Activated CD4-positive, CD25-positive, alpha-beta regulatory T cell (primary cell): Measurements from ENCODE around the gene TBC1D1.

Experiments used
- DNase-seq, 4 experiments: peaks; one replicate each; lab custom pipeline; 2025; lab: John Stamatoyannopoulos, UW

The TBC1D1 gene

GRCh38 chr4:38149472-38149996, 258.6 kb downstream of the TBC1D1 start:
- no peak for DNase-seq

GRCh38 chr4:38149997-38150671, 259.2 kb downstream of the TBC1D1 start:
- DNase-seq = no peak

- DNase-seq = no peak
Measured at GRCh38 chr4:38150766-38151165, 259.9 kb downstream of the TBC1D1 start.

GRCh38 chr4:38151873-38152272, 261.0 kb downstream of the TBC1D1 start:
- DNase-seq = no peak

GRCh38 chr4:38152305-38152704, 261.4 kb downstream of the TBC1D1 start:
- no peak for DNase-seq

- DNase-seq = no peak
Measured at GRCh38 chr4:38152721-38153386, 262.0 kb downstream of the TBC1D1 start.

- no peak for DNase-seq
Measured at GRCh38 chr4:38153387-38153760, 262.5 kb downstream of the TBC1D1 start.

- no peak for DNase-seq
Measured at GRCh38 chr4:38154252-38154651, 263.4 kb downstream of the TBC1D1 start.

GRCh38 chr4:38154681-38155588, 264.1 kb downstream of the TBC1D1 start:
- DNase-seq = peak in 2 of 4 experiments; percentile 3 to 10

GRCh38 chr4:38155589-38156294, 264.9 kb downstream of the TBC1D1 start:
- DNase-seq = no peak

- no peak for DNase-seq
Measured at GRCh38 chr4:38157592-38157991, 266.7 kb downstream of the TBC1D1 start.

GRCh38 chr4:38160487-38161207, 269.8 kb downstream of the TBC1D1 start:
- DNase-seq = peak in 2 of 4 experiments; percentile 11 to 13

- no peak for DNase-seq
Measured at GRCh38 chr4:38161208-38162113, 270.6 kb downstream of the TBC1D1 start.

- no peak for DNase-seq
Measured at GRCh38 chr4:38162240-38162784, 271.4 kb downstream of the TBC1D1 start.

- no peak for DNase-seq
Measured at GRCh38 chr4:38163216-38164006, 272.5 kb downstream of the TBC1D1 start.

GRCh38 chr4:38164346-38164745, 273.5 kb downstream of the TBC1D1 start:
- DNase-seq = no peak

GRCh38 chr4:38166082-38166481, 275.2 kb downstream of the TBC1D1 start:
- DNase-seq = no peak

GRCh38 chr4:38166768-38167167, 275.9 kb downstream of the TBC1D1 start:
- DNase-seq = no peak

- no peak for DNase-seq
Measured at GRCh38 chr4:38167973-38168372, 277.1 kb downstream of the TBC1D1 start.
